GM23338 (cell line): ENCODE measurements around the gene AGXT. TPM values are rescaled to one million over a fixed set of nuclear protein-coding genes. Genes with fewer than 3 reads are reported as not detected.

Experiments used
- ATAC-seq: fragments of 200-7000 bp; cut with Tn5 transposase; 3 replicates; pipeline ENCODE4 v1.9.1; 2020
- DNase-seq: peaks from one replicate; pipeline ENCODE4 v3.0.0-alpha.2; 2015; ENCODE audit warnings: low spot score
- H2AFZ ChIP-seq: fragments of 200-600 bp; sonication (generic); 2 replicates; pipeline ENCODE4 v1.8.0; 2016; ENCODE audit warnings: antibody characterized with exemption, mild to moderate bottlenecking, moderate library complexity
- H3F3A ChIP-seq: fragments of 200-600 bp; sonication (generic); replicated peaks from 2 replicates; pipeline ENCODE4 v1.8.0; 2017; ENCODE audit warnings: antibody characterized with exemption, mixed run types, low read depth
- H3K27ac ChIP-seq: fragments of 200-600 bp; sonication (generic); 2 replicates; pipeline ENCODE4 v1.6.1; 2016; ENCODE audit warnings: low read depth
- H3K27me3 ChIP-seq: fragments of 200-600 bp; sonication (generic); 2 replicates; pipeline ENCODE4 v1.8.0; 2016; ENCODE audit warnings: mild to moderate bottlenecking, mixed run types, moderate library complexity; ENCODE audit not compliant: insufficient read depth
- H3K36me3 ChIP-seq: fragments of 200-600 bp; sonication (generic); 2 replicates; pipeline ENCODE4 v1.8.0; 2016; ENCODE audit warnings: mild to moderate bottlenecking; ENCODE audit not compliant: insufficient read depth
- H3K4me1 ChIP-seq: fragments of 200-600 bp; sonication (generic); 2 replicates; pipeline ENCODE4 v1.8.0; 2016; ENCODE audit warnings: mild to moderate bottlenecking, moderate library complexity; ENCODE audit not compliant: insufficient read depth
- H3K4me2 ChIP-seq: fragments of 200-600 bp; sonication (generic); 2 replicates; pipeline ENCODE4 v1.7.1; 2017; ENCODE audit warnings: mixed run types
- H3K4me3 ChIP-seq: fragments of 200-600 bp; sonication (generic); 2 replicates; pipeline ENCODE4 v1.6.1; 2016; ENCODE audit warnings: mixed run types
- H3K79me2 ChIP-seq: fragments of 200-600 bp; sonication (generic); replicated peaks from 2 replicates; pipeline ENCODE4 v1.8.0; 2017; ENCODE audit warnings: mild to moderate bottlenecking; ENCODE audit not compliant: insufficient read depth
- H3K9me2 ChIP-seq: fragments of 200-600 bp; sonication (generic); 2 replicates; pipeline ENCODE4 v1.8.0; 2017; ENCODE audit not compliant: insufficient read depth
- H4K20me1 ChIP-seq: fragments of 200-600 bp; sonication (generic); replicated peaks from 2 replicates; pipeline ENCODE4 v1.8.0; 2017; ENCODE audit warnings: mild to moderate bottlenecking; ENCODE audit not compliant: insufficient read depth
- H3K27ac Mint-ChIP-seq: 2 replicates; pipeline ENCODE4 v1.8.0; 2020; ENCODE audit warnings: inconsistent platforms, mild to moderate bottlenecking, moderate library complexity, mixed read lengths
- H3K27me3 Mint-ChIP-seq: 3 replicates; pipeline ENCODE4 v1.8.0; 2022; ENCODE audit warnings: low read depth, mild to moderate bottlenecking, moderate library complexity, mixed read lengths, inconsistent platforms; ENCODE audit not compliant: insufficient read depth, poor library complexity
- H3K36me3 Mint-ChIP-seq: 3 replicates; pipeline ENCODE4 v1.8.0; 2021; ENCODE audit warnings: low read depth, mild to moderate bottlenecking, inconsistent platforms, moderate library complexity, mixed read lengths
- H3K4me1 Mint-ChIP-seq: 3 replicates; pipeline ENCODE4 v1.8.0; 2020; ENCODE audit warnings: mild to moderate bottlenecking, inconsistent platforms, mixed read lengths
- H3K4me3 Mint-ChIP-seq: 3 replicates; pipeline ENCODE4 v1.8.0; 2021; ENCODE audit warnings: moderate library complexity, mild to moderate bottlenecking, inconsistent platforms, mixed read lengths
- H3K9me3 Mint-ChIP-seq: 3 replicates; pipeline ENCODE4 v1.8.0; 2020; ENCODE audit warnings: moderate library complexity, mild to moderate bottlenecking, inconsistent platforms, mixed read lengths
- CREB1 ChIP-seq: fragments of 250-450 bp; sonication (Bioruptor Pico); IDR thresholded peaks from 2 replicates; pipeline ENCODE4 v1.5.0; 2020; ENCODE audit warnings: low read depth, mild to moderate bottlenecking, moderate library complexity
- EZH2 ChIP-seq: fragments of 200-600 bp; sonication (generic); IDR thresholded peaks from one replicate; pipeline ENCODE4 v1.8.0; 2017; ENCODE audit warnings: antibody characterized with exemption, mild to moderate bottlenecking, low read depth; ENCODE audit not compliant: unreplicated experiment
- EZH2phosphoT487 ChIP-seq: fragments of 200-600 bp; sonication (generic); IDR thresholded peaks from one replicate; pipeline ENCODE4 v1.8.1; 2018; ENCODE audit warnings: antibody characterized with exemption; ENCODE audit not compliant: unreplicated experiment
- JUNB ChIP-seq: IDR thresholded peaks from one replicate; pipeline ENCODE4 v1.6.1; 2016; ENCODE audit warnings: antibody characterized with exemption; ENCODE audit not compliant: unreplicated experiment
- NANOG ChIP-seq: IDR thresholded peaks from 2 replicates; pipeline ENCODE4 v1.6.1; 2016; ENCODE audit warnings: antibody characterized with exemption, borderline replicate concordance
- POLR2AphosphoS5 ChIP-seq: IDR thresholded peaks from 2 replicates; pipeline ENCODE4 v1.6.1; 2016; ENCODE audit warnings: antibody characterized with exemption, low read depth
- STAT1 ChIP-seq: IDR thresholded peaks from one replicate; pipeline ENCODE4 v1.6.1; 2016; ENCODE audit warnings: antibody characterized with exemption; ENCODE audit not compliant: unreplicated experiment
- ZNF114 ChIP-seq: fragments of 250-450 bp; sonication (Bioruptor Pico); IDR thresholded peaks from 2 replicates; pipeline ENCODE4 v1.5.0; 2020; ENCODE audit warnings: mild to moderate bottlenecking, moderate library complexity
- ZNF331 ChIP-seq: fragments of 250-450 bp; sonication (Bioruptor Pico); IDR thresholded peaks from 2 replicates; pipeline ENCODE4 v1.5.0; 2020; ENCODE audit warnings: low read depth, mild to moderate bottlenecking, moderate library complexity
- polyA plus RNA-seq: library from polyadenylated mRNA; unstranded; fragments of >200 nt; fragmentation: Nextera tagmentation; extraction: Ambion mirVana; gene quantifications from 2 replicates; pipeline ENCODE4 v1.2.1, GENCODE V29; 2016
- total RNA-seq: library from RNA; depleted of rRNA; stranded (reverse); fragments of >200 nt; shearing (Covaris generic); gene quantifications from 2 replicates; pipeline ENCODE4 v1.2.3, GENCODE V29; 2014
- TF ChIP-seq, protein P1 (sequence below), 2 experiments: fragments of 200-600 bp in 1 of 2; sonication (generic) in 1 of 2; conservative IDR thresholded peaks; 2 replicates each; pipeline versions ENCODE4 v1.5.1 to v1.6.1; 2016 to 2017; ENCODE audit warnings: antibody characterized with exemption in 2 of 2, low read depth in 2 of 2, mild to moderate bottlenecking in 2 of 2, moderate library complexity in 1 of 2
- TF ChIP-seq, protein P2 (sequence below): IDR thresholded peaks from one replicate; pipeline ENCODE4 v1.6.1; 2018; ENCODE audit warnings: antibody characterized with exemption; ENCODE audit not compliant: unreplicated experiment
- TF ChIP-seq, protein P3 (sequence below): IDR thresholded peaks from 2 replicates; pipeline ENCODE4 v1.6.1; 2016; ENCODE audit warnings: antibody characterized with exemption

Gene AGXT
- total and polyA plus RNA-seq, 2 experiments from 2014 or later = not detected

- TF ChIP-seq, protein P1, sequence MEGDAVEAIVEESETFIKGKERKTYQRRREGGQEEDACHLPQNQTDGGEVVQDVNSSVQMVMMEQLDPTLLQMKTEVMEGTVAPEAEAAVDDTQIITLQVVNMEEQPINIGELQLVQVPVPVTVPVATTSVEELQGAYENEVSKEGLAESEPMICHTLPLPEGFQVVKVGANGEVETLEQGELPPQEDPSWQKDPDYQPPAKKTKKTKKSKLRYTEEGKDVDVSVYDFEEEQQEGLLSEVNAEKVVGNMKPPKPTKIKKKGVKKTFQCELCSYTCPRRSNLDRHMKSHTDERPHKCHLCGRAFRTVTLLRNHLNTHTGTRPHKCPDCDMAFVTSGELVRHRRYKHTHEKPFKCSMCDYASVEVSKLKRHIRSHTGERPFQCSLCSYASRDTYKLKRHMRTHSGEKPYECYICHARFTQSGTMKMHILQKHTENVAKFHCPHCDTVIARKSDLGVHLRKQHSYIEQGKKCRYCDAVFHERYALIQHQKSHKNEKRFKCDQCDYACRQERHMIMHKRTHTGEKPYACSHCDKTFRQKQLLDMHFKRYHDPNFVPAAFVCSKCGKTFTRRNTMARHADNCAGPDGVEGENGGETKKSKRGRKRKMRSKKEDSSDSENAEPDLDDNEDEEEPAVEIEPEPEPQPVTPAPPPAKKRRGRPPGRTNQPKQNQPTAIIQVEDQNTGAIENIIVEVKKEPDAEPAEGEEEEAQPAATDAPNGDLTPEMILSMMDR (conservative IDR thresholded peaks at IDR 0.05; ENCODE audit: low read depth in 2 of 2) = no peak
- no peak for TF ChIP-seq JUNB
Measured at GRCh38 chr2:240894006-240894405, 25.4 kb downstream of the AGXT start (continued).

DNA sequence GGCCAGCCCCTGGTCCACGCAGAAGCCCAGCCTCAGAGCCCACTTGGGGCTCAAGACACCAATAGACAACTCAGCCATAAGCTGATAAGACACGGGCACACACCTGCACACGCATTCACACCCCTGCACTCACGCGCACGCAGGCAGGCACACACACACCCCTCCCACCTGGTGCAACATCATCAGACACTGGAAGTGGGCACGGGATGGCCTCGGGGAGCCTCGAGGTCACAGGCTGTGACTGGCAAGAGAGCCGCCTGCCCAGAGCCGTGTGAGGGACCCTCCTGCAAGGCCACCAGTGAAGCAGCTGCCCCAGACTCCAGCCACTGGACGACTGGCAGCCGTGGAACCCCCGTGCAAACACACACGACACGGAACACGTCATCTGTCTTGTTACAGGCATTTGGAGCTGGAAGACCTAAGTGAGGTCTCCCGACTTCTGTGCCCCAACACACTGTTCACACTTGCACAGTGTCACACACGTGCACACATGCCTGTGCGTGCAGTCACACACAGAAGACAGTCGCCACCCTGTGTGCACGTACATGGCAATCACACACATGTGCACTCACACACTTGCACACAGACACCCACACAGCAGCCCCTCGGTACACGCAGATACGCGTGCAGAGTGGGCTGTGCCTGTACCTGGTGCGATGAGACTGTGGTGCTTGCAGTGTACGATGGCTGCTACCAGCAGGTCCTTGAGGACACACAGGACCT lies 26.4 kb downstream of the AGXT start:
- no peak overlapping the region for H2AFZ ChIP-seq
- H3K9me2 ChIP-seq = no peaks in the 10 kb centered on the region
- Mint-ChIP-seq H3K27ac (peak overlapping the region; percentile 83; the same call in 1 of the 2 replicates), H3K9me3 (no peaks in the 10 kb centered on the region), H3K4me1 (no peaks in the 10 kb centered on the region), H3K27me3 (peaks cover 10% of the 10 kb centered on the region), H3K36me3 (no peaks in the 10 kb centered on the region), H3K4me3 (no peak overlapping the region)
- no peaks in the 10 kb centered on the region for H3K27me3 ChIP-seq
- no peak for DNase-seq
- ATAC-seq = no peak
- no peaks in the 10 kb centered on the region for H3K36me3 ChIP-seq
- H3F3A ChIP-seq = no peaks in the 10 kb centered on the region
- H3K4me1 ChIP-seq = no peaks in the 10 kb centered on the region
- no peak overlapping the region for H3K4me3 ChIP-seq
- H3K79me2 ChIP-seq = no peaks in the 10 kb centered on the region
- no peak overlapping the region for H3K4me2 ChIP-seq
- H4K20me1 ChIP-seq = no peaks in the 10 kb centered on the region
- H3K27ac ChIP-seq = no peak overlapping the region
- TF ChIP-seq ZNF331 (no peak), NANOG (no peak), EZH2 (no peak), ZNF114 (CRISPR knock-in tag) (no peak), CREB1 (CRISPR knock-in tag) (no peak), EZH2phosphoT487 (no peak), STAT1 (no peak), JUNB (no peak), POLR2AphosphoS5 (no peak)
- TF ChIP-seq, protein P2, sequence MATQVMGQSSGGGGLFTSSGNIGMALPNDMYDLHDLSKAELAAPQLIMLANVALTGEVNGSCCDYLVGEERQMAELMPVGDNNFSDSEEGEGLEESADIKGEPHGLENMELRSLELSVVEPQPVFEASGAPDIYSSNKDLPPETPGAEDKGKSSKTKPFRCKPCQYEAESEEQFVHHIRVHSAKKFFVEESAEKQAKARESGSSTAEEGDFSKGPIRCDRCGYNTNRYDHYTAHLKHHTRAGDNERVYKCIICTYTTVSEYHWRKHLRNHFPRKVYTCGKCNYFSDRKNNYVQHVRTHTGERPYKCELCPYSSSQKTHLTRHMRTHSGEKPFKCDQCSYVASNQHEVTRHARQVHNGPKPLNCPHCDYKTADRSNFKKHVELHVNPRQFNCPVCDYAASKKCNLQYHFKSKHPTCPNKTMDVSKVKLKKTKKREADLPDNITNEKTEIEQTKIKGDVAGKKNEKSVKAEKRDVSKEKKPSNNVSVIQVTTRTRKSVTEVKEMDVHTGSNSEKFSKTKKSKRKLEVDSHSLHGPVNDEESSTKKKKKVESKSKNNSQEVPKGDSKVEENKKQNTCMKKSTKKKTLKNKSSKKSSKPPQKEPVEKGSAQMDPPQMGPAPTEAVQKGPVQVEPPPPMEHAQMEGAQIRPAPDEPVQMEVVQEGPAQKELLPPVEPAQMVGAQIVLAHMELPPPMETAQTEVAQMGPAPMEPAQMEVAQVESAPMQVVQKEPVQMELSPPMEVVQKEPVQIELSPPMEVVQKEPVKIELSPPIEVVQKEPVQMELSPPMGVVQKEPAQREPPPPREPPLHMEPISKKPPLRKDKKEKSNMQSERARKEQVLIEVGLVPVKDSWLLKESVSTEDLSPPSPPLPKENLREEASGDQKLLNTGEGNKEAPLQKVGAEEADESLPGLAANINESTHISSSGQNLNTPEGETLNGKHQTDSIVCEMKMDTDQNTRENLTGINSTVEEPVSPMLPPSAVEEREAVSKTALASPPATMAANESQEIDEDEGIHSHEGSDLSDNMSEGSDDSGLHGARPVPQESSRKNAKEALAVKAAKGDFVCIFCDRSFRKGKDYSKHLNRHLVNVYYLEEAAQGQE = no peak
- TF ChIP-seq, protein P1 (conservative IDR thresholded peaks at IDR 0.05; ENCODE audit: low read depth in 2 of 2) = no peak
- TF ChIP-seq, protein P3, sequence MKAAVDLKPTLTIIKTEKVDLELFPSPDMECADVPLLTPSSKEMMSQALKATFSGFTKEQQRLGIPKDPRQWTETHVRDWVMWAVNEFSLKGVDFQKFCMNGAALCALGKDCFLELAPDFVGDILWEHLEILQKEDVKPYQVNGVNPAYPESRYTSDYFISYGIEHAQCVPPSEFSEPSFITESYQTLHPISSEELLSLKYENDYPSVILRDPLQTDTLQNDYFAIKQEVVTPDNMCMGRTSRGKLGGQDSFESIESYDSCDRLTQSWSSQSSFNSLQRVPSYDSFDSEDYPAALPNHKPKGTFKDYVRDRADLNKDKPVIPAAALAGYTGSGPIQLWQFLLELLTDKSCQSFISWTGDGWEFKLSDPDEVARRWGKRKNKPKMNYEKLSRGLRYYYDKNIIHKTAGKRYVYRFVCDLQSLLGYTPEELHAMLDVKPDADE = no peak
